Neural progenitor cell (in vitro differentiated cells): ENCODE measurements around the gene TPSB2. TPM values are rescaled to one million over a fixed set of nuclear protein-coding genes. Genes with fewer than 3 reads are reported as not detected.
A peak's percentile ranks its signal among the peaks of the same experiment; 100 is the strongest.
"Not testable (repeated sequence)": the region's sequence is repeated elsewhere in the genome, so short reads cannot be mapped to it uniquely, and the experiment has no call there.

Experiments used
- DNase-seq: peaks from one replicate; pipeline ENCODE4 v3.0.0-alpha.2; 2016; ENCODE audit warnings: low spot score
- H2AFZ ChIP-seq: fragments of 200-600 bp; sonication (generic); replicated peaks from 2 replicates; pipeline ENCODE4 v1.6.1; 2016; ENCODE audit warnings: antibody characterized with exemption
- H3F3A ChIP-seq: fragments of 200-600 bp; sonication (generic); 2 replicates; pipeline ENCODE4 v1.6.1; 2016; ENCODE audit warnings: antibody characterized with exemption, low read depth
- H3K27ac ChIP-seq: fragments of 200-600 bp; sonication (generic); 2 replicates; pipeline ENCODE4 v1.5.1; 2016; ENCODE audit warnings: mild to moderate bottlenecking
- H3K27me3 ChIP-seq: fragments of 200-600 bp; sonication (generic); 2 replicates; pipeline ENCODE4 v1.6.1; 2016; ENCODE audit warnings: mild to moderate bottlenecking, moderate library complexity
- H3K36me3 ChIP-seq: fragments of 200-600 bp; sonication (generic); 2 replicates; pipeline ENCODE4 v1.5.1; 2016
- H3K4me1 ChIP-seq: fragments of 200-600 bp; sonication (generic); 2 replicates; pipeline ENCODE4 v1.6.1; 2016; ENCODE audit warnings: mixed run types
- H3K4me2 ChIP-seq: fragments of 200-600 bp; sonication (generic); 2 replicates; pipeline ENCODE4 v1.6.1; 2016
- H3K4me3 ChIP-seq: fragments of 200-600 bp; sonication (generic); 2 replicates; pipeline ENCODE4 v1.5.1; 2016
- H3K79me2 ChIP-seq: fragments of 200-600 bp; sonication (generic); 2 replicates; pipeline ENCODE4 v1.6.1; 2016; ENCODE audit warnings: low read depth
- H3K9ac ChIP-seq: fragments of 200-600 bp; sonication (generic); 2 replicates; pipeline ENCODE4 v1.6.1; 2016
- H3K9me3 ChIP-seq: fragments of 200-600 bp; sonication (generic); 2 replicates; pipeline ENCODE4 v1.5.1; 2016; ENCODE audit warnings: low read depth
- H4K20me1 ChIP-seq: fragments of 200-600 bp; sonication (generic); 2 replicates; pipeline ENCODE4 v1.6.1; 2016; ENCODE audit warnings: low read depth
- H3K27ac Mint-ChIP-seq: 3 replicates; pipeline ENCODE4 v1.8.0; 2021; ENCODE audit warnings: mixed read lengths
- H3K27me3 Mint-ChIP-seq: 2 replicates; pipeline ENCODE4 v1.8.0; 2022; ENCODE audit warnings: low read depth, mild to moderate bottlenecking, inconsistent platforms, moderate library complexity, mixed read lengths; ENCODE audit not compliant: insufficient read depth
- H3K36me3 Mint-ChIP-seq: 3 replicates; pipeline ENCODE4 v1.8.0; 2021; ENCODE audit warnings: mixed read lengths
- H3K4me1 Mint-ChIP-seq: 3 replicates; pipeline ENCODE4 v1.8.0; 2021; ENCODE audit warnings: mixed read lengths
- H3K4me3 Mint-ChIP-seq: 3 replicates; pipeline ENCODE4 v1.8.0; 2021; ENCODE audit warnings: mild to moderate bottlenecking, moderate library complexity, mixed read lengths
- H3K9me3 Mint-ChIP-seq: 3 replicates; pipeline ENCODE4 v1.8.0; 2020; ENCODE audit warnings: mixed read lengths
- total RNA-seq: library from RNA; depleted of rRNA; stranded (reverse); fragments of >200 nt; gene quantifications from 2 replicates; pipeline ENCODE4 v1.2.3, GENCODE V29; 2015; ENCODE audit warnings: low replicate concordance

Gene TPSB2
- total RNA-seq, 1 donor from 2014 or later: not detected

- H3K27ac Mint-ChIP-seq, DNase-seq, H3K79me2 ChIP-seq, H4K20me1 ChIP-seq, H2AFZ ChIP-seq, H3K4me3 Mint-ChIP-seq, H3K36me3 Mint-ChIP-seq, H3K4me1 ChIP-seq, H3K9ac ChIP-seq, H3K4me1 Mint-ChIP-seq, H3K9me3 ChIP-seq, H3K4me2 ChIP-seq, H3F3A ChIP-seq, H3K4me3 ChIP-seq, H3K9me3 Mint-ChIP-seq, H3K27ac ChIP-seq, H3K36me3 ChIP-seq: not testable (repeated sequence)
- H3K27me3 ChIP-seq: peaks cover 25% of the 10 kb centered on the region
- peaks cover 12% of the 10 kb centered on the region for H3K27me3 Mint-ChIP-seq
Measured at GRCh38 chr16:1255276-1256122, 25.5 kb upstream of the TPSB2 start, which contains the start of gene TPSD1. TSS of gene TPSD1 (plus strand) at chr16:1256069. CDS start at chr16:1256281, 212 bp downstream.

GRCh38 chr16:1254821-1255220 lies 24.8 kb upstream of the TPSB2 start:
- H3K36me3 Mint-ChIP-seq, H3K4me1 Mint-ChIP-seq, H3K4me3 Mint-ChIP-seq, H3K4me3 ChIP-seq, H3K27ac Mint-ChIP-seq, DNase-seq, H3K9ac ChIP-seq, H3K9me3 Mint-ChIP-seq, H3K27ac ChIP-seq, H3K4me2 ChIP-seq, H2AFZ ChIP-seq, H3K9me3 ChIP-seq, H3K36me3 ChIP-seq, H3K27me3 Mint-ChIP-seq, H3K79me2 ChIP-seq, H4K20me1 ChIP-seq, H3K4me1 ChIP-seq, H3F3A ChIP-seq: not testable (repeated sequence)
- peaks cover 23% of the 10 kb centered on the region for H3K27me3 ChIP-seq

- not testable (repeated sequence) for H3K9me3 ChIP-seq, H3K79me2 ChIP-seq, H3K4me3 ChIP-seq, H3K36me3 Mint-ChIP-seq, H3K27ac ChIP-seq, H4K20me1 ChIP-seq, H3K9ac ChIP-seq, H2AFZ ChIP-seq, H3K4me2 ChIP-seq, H3K4me3 Mint-ChIP-seq, H3K4me1 ChIP-seq, H3K4me1 Mint-ChIP-seq, H3K9me3 Mint-ChIP-seq, H3F3A ChIP-seq, H3K27ac Mint-ChIP-seq, H3K36me3 ChIP-seq, H3K27me3 Mint-ChIP-seq, DNase-seq
- H3K27me3 ChIP-seq: peaks cover 13% of the 10 kb centered on the region
Measured at GRCh38 chr16:1253701-1254364, 23.8 kb upstream of the TPSB2 start.

- not testable (repeated sequence) for H3K27ac Mint-ChIP-seq, H3K9me3 ChIP-seq, H3K36me3 Mint-ChIP-seq, H3K4me1 ChIP-seq, H3K4me1 Mint-ChIP-seq, H3K27me3 Mint-ChIP-seq, DNase-seq, H3K9ac ChIP-seq, H3K4me3 Mint-ChIP-seq, H2AFZ ChIP-seq, H3K36me3 ChIP-seq, H3K4me3 ChIP-seq, H4K20me1 ChIP-seq, H3K79me2 ChIP-seq, H3K9me3 Mint-ChIP-seq, H3F3A ChIP-seq, H3K4me2 ChIP-seq, H3K27ac ChIP-seq
- peaks cover 44% of the 10 kb centered on the region for H3K27me3 ChIP-seq
Measured at GRCh38 chr16:1249031-1249755, 19.2 kb upstream of the TPSB2 start.

- Mint-ChIP-seq H3K27ac (peak overlapping the region; percentile 78), H3K4me3 (peak overlapping the region; percentile 54)
- not testable (repeated sequence) for DNase-seq, H4K20me1 ChIP-seq, H3K9me3 Mint-ChIP-seq, H3K4me3 ChIP-seq, H3K36me3 Mint-ChIP-seq, H2AFZ ChIP-seq, H3F3A ChIP-seq, H3K9ac ChIP-seq, H3K79me2 ChIP-seq, H3K36me3 ChIP-seq, H3K4me1 ChIP-seq, H3K27me3 Mint-ChIP-seq, H3K9me3 ChIP-seq, H3K4me1 Mint-ChIP-seq, H3K4me2 ChIP-seq, H3K27ac ChIP-seq
- H3K27me3 ChIP-seq: peaks cover 44% of the 10 kb centered on the region
Measured at GRCh38 chr16:1247903-1248537, 18.0 kb upstream of the TPSB2 start.
